HG03060 (cell line): ENCODE measurements around the gene KRTAP10-11.
"Not testable (repeated sequence)": the region's sequence is repeated elsewhere in the genome, so short reads cannot be mapped to it uniquely, and the experiment has no call there.

ENCODE experiments used
- ATAC-seq: cut with Tn5 transposase; IDR thresholded peaks from one replicate; pipeline ENCODE4 v1.9.1; 2021; ENCODE audit warnings: low read depth, moderate number of reproducible peaks; ENCODE audit not compliant: unreplicated experiment

Gene KRTAP10-11

DNA sequence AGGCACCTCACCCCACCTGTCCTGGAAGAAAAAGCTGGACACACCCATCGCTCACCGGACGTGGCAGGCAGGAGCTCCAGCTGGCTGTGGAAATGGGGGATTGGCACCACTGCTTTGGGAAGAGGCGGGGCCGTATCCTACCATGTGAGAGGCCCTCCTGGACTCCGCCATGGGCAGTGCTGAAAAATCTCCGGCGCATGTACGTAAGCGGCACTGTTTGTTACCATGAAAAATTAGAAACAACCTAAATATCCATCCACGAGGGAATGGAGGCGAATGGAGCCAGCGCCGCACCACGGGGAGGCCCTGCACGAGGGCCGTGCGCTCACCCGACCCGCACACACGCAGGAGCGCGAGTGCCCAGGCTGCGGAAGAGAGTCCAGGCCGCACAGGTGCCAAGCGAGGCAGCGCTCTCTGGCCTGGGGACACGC is 31.2 kb upstream of the KRTAP10-11 start:
- no peak for ATAC-seq

DNA sequence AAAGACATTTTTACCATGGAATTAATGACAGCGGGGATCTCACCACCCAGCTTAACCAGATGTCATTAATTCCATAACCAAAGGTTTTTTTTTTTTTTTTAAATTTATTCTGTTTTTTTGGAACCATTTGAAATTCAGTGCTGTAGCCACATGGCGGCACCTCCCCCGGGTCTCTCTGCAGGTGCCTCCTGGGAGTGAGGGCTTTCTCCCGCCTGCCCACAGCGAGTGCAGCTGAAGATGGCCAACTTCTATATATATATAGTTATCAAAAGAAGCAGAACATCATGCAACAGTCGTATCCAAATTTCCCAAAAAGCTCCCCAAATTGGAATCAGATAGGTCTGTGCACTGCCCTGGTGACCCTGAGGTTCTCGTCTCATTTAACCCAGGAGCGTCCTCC is 30.7 kb upstream of the KRTAP10-11 start:
- no peak for ATAC-seq

DNA sequence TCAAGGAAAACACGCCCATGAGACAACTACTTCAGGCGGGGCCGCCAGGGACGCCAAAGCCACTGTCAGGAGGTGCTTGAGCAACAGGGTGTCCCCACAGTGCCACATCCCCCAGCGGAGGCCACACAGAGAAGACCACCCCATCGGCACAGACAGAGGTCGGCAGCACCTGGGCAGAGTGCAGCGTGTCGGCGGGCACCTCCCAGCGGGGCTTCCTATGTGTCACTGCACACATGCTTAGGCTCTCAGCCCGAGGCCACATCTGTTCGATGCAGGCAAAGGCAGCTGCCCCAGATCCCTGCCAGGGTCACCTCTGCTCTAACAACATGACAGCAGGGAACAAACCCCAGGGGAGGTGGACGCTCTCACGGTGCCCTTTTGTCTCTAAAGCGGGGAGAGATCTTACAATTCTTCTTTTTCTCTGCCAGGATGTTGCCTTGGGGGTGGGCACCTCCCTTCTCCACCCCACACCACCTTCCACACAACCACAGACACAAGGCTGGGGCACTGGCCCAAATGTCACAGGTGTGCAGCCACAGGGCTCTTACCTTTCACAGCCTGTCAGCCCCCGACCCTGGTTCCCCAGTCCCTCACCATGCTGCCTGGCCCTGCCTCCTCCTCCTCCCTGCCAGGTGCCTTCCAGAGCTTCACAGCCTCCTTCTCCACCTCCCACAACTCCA is 30.2 kb upstream of the KRTAP10-11 start:
- no peak for ATAC-seq

DNA sequence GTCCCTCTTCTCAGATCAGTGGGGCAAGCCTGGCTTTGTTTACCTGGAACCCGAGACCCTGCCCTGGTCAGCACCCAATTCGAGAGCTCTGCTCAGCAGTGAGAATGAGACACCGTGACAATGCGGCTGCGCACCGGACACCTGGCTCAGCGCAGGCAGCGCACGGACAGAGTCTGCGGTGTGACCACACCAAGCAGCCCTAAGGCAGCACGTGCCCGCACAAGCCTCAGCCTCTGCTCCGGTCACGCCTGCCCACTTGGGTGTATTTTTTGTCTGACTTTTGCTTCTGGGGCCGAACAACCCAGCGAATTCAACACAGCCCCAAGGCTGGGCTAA is 29.7 kb upstream of the KRTAP10-11 start:
- no peak for ATAC-seq

DNA sequence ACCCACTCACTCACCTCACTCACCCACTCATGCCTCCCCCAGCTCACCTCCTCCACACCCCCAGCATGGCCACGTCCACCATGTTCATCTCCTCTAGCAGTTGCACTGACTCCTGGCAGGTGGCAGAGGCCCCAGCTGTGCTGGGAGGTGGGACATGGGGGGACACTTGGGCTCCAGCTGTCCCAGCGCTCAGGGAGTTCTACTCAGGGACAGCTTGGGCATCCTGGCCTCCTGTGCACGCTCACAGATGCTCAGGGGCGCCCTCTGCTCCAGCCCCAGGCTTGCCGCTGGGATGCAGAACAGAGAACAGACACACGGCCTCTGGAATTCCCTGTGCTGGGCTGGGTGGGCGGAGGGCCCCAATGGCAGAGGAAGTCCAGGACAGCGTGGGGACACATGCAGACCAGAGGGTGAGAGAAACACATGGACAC is 29.1 kb upstream of the KRTAP10-11 start:
- no peak for ATAC-seq

DNA sequence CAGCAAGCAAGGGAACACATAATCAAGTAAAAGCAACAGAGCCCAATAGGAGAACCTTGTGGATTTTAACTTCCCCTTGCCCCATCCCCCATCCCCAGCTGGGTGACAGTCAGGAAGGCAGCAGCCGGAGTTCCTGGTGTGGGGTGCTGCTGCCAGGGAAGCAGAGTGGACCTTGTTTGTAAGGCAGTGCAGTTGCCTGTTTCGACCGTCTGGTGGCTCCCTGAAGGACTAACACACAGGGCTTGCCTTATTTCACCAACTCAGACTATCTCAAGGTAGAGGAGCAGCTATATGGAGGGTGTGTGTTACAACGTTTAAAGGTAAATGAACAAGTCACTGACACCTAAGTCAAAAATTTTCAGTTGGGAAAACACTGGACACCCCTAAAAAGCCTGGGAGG is 27.7 kb upstream of the KRTAP10-11 start:
- ATAC-seq, result no peak

DNA sequence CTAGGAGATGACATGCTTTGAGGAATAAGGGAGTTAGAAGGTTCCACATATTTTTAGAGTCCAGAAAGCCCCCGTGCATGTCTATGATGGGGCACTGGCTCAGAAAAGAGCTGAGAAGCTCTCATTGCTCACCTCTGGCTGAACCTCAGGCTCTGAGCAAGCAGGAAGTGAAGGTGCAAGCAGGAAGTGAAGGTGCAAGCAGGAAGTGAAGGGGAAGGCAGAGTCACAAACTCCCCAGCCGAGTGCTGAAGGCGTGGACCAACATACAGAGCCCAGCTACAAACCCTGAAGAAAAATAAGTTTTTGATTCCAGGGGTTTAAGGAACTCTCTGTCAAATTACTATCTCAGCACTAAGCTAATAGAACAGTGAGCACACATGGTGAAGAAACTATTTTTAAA is 27.3 kb upstream of the KRTAP10-11 start:
- ATAC-seq, result no peak

DNA sequence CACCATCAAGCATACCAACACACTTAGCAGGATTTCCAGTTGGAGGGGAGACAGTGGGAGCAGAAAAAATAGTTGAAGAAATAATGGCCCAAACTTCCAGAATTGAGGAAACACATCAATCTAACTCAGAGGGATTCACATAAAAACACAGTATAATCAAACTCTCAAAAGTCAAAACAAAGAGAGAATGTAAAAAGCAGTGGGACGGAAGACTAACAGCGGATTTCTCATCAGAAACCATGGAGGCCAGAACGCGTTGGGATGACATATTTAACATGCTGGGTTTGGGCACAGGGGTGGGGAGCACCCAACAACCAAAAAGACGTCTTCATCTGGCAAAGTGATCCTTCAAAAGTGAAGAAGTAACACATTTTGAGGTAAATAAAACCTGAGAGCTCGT is 26.3 kb upstream of the KRTAP10-11 start:
- ATAC-seq, result no peak

DNA sequence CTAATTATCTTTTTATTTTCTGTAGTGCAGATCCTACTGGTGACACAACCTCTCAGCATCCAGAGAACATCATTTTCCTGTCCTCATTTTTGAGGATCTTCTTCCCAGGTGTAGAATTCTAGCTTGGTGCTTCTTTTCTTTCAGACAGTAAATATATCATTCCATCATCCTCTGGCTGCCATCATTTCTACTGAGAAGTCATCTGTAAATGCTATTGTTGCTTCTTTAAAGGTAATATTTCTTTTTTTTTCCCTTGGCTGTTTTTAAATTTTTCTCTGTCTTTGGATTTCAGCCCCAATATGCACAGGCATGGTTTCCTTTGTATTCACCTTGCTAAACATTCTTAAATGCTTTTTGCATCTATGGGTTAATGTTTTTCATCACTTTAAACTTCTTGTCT is 22.6 kb upstream of the KRTAP10-11 start:
- ATAC-seq, result no peak

DNA sequence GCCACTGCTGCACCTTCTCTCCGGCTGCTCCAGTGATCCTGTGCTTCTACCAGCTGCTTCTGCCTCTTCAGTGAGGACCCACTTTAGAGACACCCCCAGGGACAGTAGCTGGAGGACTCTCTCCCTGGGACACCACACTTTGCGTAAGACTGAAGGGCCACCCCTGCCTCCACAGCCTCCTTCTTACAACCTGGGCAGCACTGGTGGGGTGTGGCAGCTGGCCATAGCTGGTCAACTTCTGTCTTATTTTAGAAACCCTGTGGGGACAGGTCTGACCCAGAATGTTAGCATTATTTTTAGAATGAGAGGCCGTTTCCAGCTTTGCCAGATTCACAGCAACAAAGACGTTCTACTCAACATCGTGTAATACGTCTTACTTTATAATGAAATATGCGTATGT is 20.5 kb upstream of the KRTAP10-11 start:
- no peak for ATAC-seq

DNA sequence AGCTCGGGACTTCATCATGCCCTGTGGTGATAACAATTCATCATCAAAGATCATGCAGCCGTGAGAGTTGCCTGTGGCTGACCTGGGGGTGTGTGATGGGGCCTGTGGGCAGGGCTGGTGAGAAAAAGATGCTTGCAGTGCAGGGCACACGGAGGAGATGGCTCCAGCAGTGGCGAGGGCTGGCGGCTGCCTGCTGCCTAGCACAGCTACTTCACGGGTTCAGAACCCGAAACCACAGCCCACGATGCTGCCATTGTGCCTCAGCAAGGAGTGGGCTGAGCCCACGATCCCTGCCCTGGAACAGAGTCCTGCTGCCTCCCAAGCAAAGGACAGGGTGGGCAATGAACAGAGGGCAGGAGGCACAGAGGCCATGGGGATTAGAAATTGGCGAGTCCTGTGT is 20.0 kb upstream of the KRTAP10-11 start:
- no peak for ATAC-seq

DNA sequence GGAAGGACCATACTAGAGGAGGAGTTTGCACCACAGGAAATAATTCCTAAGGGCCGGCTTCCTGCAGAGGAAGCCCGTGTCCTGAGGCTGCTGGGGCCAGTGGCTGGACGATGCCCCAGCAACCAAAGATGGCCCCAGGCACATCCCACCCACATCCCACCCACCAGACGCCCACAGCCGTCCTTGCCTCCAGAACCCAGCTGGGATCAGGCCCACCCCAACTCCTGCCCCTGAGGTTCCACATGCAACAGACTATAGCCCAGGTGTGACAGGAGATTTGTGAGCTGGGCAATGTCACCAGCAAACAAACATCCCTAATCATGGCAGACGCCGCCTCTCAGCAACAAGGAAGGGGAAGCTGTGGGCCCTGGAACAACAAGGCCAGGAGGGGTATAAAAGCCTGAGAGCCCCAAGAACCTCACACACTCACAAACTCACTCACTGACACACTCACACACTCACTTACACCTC is 19.5 kb upstream of the KRTAP10-11 start, which contains the start of gene KRTAP10-9:
Gene KRTAP10-9, plus strand, starts transcription at position 421 of the 471 bp plus-strand sequence. CDS start 79 bp downstream, outside the sequence.
- ATAC-seq, result no peak

DNA sequence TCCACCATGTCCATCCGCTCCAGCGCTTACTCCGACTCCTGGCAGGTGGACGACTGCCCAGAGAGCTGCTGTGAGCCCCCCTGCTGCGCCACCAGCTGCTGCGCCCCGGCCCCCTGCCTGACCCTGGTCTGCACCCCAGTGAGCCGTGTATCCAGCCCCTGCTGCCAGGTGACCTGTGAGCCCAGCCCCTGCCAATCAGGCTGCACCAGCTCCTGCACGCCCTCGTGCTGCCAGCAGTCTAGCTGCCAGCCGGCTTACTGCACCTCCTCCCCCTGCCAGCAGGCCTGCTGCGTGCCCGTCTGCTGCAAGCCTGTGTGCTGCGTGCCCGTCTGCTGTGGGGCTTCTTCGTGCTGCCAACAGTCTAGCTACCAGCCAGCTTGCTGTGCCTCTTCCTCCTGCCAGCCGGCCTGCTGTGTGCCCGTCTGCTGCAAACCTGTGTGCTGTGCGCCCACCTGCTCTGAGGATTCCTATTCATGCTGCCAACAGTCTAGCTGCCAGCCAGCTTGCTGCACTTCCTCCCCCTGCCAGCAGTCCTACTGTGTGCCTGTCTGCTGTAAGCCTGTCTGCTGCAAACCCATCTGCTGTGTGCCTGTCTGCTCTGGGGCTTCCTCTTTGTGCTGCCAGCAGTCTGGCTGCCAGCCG is 18.9 kb upstream of the KRTAP10-11 start:
- ATAC-seq, result not testable (repeated sequence)

DNA sequence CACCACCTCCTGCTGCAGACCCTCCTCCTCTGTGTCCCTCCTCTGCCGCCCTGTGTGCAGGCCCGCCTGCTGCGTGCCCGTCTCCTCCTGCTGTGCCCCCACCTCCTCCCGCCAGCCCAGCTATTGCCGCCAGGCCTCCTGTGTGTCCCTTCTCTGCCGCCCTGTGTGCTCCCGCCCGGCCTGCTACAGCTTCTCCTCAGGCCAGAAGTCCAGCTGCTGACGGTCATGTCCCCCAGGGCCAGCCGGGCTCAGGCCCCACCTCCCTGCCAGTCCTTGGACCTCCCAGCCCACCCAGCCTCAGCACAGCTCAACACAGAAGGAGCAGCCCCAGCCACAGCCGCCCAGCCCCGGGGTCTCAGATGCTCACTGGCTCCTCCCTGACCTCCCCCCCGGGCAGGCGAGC is 18.4 kb upstream of the KRTAP10-11 start:
- not testable (repeated sequence) for ATAC-seq

DNA sequence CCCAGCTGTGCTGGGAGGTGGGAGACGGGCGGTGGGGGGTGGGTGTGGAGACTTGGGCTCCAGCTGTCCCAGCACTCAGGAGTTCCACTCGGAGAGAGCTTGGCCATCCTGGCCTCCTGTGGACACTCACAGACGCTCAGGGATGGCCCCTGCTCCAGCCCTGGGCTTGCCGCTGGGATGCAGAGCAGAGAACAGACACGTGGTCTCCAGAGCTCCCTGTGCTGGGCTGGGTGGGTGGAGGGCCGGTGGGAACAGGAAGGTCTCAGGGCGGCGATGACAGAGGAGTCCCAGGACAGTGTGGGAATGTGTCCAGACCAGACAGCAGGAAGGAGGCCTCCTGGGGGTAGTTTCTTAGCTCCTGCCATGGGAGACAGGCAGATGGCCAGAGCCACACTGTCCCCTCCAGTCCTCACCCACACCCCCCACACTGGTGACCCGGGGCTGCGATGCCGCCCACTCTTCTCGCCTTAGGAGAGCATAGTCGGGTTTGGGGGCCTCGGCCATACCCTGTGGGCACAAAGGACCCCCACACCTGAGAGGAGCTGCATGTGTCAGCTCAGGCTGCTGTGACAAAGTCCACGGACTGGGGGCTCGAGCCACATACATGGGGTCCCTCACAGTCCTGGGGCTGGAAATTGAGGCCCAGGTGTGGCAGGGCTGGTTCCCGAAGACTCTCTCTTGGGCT is 17.4 kb upstream of the KRTAP10-11 start:
- ATAC-seq, result no peak

DNA sequence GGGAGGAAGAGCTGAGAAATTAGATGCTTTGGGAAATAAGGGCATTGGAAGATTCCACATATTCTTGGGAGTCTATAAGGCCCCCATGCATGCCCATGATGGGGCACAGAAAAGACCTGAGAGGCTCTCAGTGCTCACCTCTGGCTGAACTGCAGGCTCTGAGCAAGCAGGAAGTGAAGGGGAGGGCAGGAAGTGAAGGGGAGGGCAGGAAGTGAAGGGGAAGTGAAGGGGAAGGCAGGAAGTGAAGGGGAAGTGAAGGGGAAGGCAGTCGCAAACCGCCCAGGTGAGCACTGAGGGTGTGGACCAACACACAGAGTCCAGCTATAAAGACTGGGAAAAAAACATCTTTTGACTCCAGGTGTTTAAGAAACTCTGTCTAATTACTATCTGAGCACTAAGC is 15.8 kb upstream of the KRTAP10-11 start:
- ATAC-seq, result no peak

DNA sequence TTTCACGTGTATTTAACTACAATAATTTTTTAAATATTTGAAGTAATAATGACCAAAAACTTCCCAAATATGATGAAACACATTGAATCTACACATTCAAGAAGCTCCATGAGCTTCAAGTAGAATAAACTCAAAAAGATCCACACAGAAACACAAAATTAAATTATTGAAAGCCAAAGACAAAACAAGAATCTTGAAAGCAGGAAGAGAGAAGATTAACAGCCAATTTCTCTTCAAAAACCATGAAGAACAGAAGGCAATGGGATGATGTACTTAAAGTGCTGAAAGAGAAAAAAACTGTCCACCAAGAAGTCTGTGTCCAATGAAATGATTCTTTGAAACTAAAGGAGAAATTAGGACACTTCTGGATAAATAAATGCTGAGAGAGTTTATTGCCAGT is 14.1 kb upstream of the KRTAP10-11 start:
- no peak for ATAC-seq

DNA sequence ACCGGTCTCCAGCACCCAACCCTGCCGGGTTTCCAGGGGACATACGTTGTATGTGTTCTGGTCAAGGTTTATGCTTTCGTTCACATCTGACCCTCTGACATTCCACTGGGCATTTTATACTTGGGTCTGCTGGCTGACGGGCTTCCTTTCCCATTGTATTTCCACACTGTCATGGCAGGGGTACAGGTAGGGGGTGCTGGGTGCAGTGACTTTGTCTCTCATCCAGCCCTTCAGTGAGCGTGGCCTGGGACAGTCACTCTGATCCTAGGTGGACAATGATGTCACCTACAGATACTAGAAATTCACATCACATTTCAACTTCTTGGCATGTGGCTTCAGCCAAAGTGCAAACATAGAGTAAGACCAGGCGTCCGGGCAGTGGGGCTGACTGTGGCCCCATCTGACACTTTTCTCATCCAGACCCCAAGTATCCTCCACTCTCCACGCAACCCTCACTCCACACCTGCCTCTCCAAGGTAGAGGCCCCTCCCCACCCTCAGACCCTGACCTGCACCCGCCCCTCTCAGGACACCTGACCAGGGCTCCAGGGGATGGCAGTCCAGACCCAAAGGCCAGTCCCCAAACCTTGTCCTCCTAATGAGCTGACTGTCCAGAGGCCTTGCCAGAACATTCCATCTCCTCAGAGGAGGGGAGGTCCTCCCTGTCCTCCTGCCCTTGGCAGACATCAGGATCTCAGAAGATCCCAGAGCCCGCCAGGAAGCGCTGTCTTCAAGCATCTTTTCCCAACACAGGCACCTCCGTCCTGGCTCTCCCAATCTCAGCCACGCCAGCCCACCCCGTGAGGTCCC is 9.8 kb upstream of the KRTAP10-11 start:
- ATAC-seq, result no peak

DNA sequence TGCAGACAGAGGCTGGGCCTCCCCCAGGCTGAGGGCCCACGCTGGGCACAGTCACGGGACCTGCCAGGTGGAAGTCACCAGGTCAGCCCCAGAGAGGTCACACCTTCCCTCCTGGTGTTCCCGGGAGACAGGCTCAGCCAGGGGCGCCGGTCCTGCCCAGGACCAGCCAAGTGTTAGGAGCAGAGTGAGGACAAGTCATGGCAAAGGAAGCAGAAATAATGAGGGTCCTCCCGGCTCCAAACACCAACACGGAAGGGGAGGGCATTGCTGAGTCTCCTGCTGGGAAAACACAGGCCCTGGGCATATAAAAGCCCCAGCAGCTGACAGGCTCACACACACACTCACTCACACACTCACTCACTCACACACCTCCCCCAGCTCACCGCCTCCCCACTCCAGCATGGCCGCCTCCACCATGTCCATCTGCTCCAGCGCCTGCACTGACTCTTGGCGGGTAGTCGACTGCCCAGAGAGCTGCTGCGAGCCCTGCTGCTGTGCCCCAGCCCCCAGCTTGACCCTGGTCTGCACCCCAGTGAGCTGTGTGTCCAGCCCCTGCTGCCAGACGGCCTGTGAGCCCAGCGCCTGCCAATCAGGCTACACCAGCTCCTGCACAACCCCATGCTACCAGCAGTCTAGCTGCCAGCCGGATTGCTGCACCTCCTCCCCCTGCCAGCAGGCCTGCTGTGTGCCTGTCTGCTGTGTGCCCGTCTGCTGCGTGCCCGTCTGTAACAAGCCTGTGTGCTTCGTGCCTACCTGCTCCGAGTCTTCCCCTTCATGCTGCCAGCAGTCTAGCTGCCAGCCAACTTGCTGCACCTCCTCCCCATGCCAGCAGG is 9.0 kb upstream of the KRTAP10-11 start, which contains the start of gene KRTAP10-10:
Gene KRTAP10-10, plus strand, starts transcription at position 339 of the 833 bp plus-strand sequence. Its CDS starts 62 bp downstream, at position 401.
- no peak for ATAC-seq

DNA sequence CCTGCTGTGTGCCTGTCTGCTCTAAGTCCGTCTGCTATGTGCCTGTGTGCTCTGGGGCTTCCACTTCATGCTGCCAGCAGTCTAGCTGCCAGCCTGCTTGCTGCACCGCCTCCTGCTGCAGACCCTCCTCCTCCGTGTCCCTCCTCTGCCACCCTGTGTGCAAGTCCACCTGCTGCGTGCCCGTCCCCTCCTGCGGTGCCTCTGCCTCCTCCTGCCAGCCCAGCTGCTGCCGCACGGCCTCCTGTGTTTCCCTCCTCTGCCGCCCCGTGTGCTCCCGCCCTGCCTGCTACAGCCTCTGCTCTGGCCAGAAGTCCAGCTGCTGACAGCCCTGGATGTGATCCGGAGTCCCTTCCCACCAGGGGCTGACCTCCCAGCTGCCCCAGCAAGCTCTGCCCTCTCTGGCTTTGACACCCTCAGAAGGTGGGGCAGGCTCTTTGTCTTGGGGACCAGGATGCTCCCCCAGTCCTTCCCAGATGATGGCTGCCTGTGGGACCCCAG is 8.3 kb upstream of the KRTAP10-11 start:
- ATAC-seq, result not testable (repeated sequence)
